Measurements from ENCODE around the gene APBB2. TPM values are rescaled to one million over a fixed set of nuclear protein-coding genes. Genes with fewer than 3 reads are reported as not detected.

APBB2 gene
- total and polyA plus RNA-seq, 2 of the 8 experiments (the other 6 are each of a cell fraction or from before 2014, with no cell fraction given), result 58.7 to 59.4 TPM

DNA sequence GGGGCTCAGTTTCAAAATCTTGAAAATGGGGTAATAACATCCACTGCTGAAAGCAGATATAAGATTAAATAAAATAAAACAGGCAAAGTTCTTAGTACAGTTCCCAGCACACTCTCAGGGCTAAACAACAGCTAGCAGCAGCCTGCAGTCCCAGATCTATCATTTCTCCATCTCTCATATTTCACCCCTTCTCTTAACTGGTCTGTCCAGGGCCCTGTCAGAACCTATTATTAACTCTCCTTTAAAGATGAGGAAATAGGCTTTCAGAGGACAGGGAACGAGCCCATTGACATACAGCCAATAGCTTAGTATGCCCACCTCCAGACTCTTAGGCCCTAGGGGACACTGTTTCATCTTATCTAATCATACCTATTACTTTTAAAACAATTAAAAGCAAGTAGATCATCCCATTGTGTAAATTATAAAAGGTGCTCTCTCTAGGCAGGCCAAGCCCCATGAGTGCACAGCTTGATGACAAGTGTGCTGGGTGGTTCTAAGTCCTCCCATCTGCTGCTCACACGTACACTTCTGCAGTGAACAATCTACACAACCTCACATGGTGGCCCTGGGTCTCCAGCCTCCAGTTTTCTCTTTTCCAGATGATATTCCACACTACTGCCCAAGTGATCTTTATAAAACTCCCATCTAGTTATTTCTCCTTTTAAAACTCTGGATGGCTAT is 119.0 kb downstream of the APBB2 start (continued):
- TF ChIP-seq, protein P1, sequence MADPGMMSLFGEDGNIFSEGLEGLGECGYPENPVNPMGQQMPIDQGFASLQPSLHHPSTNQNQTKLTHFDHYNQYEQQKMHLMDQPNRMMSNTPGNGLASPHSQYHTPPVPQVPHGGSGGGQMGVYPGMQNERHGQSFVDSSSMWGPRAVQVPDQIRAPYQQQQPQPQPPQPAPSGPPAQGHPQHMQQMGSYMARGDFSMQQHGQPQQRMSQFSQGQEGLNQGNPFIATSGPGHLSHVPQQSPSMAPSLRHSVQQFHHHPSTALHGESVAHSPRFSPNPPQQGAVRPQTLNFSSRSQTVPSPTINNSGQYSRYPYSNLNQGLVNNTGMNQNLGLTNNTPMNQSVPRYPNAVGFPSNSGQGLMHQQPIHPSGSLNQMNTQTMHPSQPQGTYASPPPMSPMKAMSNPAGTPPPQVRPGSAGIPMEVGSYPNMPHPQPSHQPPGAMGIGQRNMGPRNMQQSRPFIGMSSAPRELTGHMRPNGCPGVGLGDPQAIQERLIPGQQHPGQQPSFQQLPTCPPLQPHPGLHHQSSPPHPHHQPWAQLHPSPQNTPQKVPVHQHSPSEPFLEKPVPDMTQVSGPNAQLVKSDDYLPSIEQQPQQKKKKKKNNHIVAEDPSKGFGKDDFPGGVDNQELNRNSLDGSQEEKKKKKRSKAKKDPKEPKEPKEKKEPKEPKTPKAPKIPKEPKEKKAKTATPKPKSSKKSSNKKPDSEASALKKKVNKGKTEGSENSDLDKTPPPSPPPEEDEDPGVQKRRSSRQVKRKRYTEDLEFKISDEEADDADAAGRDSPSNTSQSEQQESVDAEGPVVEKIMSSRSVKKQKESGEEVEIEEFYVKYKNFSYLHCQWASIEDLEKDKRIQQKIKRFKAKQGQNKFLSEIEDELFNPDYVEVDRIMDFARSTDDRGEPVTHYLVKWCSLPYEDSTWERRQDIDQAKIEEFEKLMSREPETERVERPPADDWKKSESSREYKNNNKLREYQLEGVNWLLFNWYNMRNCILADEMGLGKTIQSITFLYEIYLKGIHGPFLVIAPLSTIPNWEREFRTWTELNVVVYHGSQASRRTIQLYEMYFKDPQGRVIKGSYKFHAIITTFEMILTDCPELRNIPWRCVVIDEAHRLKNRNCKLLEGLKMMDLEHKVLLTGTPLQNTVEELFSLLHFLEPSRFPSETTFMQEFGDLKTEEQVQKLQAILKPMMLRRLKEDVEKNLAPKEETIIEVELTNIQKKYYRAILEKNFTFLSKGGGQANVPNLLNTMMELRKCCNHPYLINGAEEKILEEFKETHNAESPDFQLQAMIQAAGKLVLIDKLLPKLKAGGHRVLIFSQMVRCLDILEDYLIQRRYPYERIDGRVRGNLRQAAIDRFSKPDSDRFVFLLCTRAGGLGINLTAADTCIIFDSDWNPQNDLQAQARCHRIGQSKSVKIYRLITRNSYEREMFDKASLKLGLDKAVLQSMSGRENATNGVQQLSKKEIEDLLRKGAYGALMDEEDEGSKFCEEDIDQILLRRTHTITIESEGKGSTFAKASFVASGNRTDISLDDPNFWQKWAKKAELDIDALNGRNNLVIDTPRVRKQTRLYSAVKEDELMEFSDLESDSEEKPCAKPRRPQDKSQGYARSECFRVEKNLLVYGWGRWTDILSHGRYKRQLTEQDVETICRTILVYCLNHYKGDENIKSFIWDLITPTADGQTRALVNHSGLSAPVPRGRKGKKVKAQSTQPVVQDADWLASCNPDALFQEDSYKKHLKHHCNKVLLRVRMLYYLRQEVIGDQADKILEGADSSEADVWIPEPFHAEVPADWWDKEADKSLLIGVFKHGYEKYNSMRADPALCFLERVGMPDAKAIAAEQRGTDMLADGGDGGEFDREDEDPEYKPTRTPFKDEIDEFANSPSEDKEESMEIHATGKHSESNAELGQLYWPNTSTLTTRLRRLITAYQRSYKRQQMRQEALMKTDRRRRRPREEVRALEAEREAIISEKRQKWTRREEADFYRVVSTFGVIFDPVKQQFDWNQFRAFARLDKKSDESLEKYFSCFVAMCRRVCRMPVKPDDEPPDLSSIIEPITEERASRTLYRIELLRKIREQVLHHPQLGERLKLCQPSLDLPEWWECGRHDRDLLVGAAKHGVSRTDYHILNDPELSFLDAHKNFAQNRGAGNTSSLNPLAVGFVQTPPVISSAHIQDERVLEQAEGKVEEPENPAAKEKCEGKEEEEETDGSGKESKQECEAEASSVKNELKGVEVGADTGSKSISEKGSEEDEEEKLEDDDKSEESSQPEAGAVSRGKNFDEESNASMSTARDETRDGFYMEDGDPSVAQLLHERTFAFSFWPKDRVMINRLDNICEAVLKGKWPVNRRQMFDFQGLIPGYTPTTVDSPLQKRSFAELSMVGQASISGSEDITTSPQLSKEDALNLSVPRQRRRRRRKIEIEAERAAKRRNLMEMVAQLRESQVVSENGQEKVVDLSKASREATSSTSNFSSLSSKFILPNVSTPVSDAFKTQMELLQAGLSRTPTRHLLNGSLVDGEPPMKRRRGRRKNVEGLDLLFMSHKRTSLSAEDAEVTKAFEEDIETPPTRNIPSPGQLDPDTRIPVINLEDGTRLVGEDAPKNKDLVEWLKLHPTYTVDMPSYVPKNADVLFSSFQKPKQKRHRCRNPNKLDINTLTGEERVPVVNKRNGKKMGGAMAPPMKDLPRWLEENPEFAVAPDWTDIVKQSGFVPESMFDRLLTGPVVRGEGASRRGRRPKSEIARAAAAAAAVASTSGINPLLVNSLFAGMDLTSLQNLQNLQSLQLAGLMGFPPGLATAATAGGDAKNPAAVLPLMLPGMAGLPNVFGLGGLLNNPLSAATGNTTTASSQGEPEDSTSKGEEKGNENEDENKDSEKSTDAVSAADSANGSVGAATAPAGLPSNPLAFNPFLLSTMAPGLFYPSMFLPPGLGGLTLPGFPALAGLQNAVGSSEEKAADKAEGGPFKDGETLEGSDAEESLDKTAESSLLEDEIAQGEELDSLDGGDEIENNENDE (IDR thresholded peaks at IDR 0.05; ENCODE audit: insufficient replicate concordance, low read length), result no peak
- TF ChIP-seq CTBP2 (IDR thresholded peaks at IDR 0.05; ENCODE audit: borderline replicate concordance, insufficient read depth, insufficient read length, low read length) (no peak), PHF8 (conservative IDR thresholded peaks at IDR 0.05; ENCODE audit: low read depth, low read length) (no peak), RAD21 (IDR thresholded peaks at IDR 0.05 in 1 of 2, conservative IDR thresholded peaks at IDR 0.05 in 1 of 2; ENCODE audit: low read depth in 2 of 2, low read length in 2 of 2) (no peak), JUN (IDR thresholded peaks at IDR 0.05; ENCODE audit: low read depth, low read length) (no peak), SP4 (IDR thresholded peaks at IDR 0.05; ENCODE audit: low read length) (no peak), CBX8 (IDR thresholded peaks at IDR 0.05; ENCODE audit: borderline replicate concordance, low read depth, low read length) (no peak), HDAC6 (IDR thresholded peaks at IDR 0.05; ENCODE audit: low read depth, low read length) (no peak), RXRA (IDR thresholded peaks at IDR 0.05; ENCODE audit: insufficient read depth, low read depth, low read length) (no peak), SUZ12 (IDR thresholded peaks at IDR 0.05; ENCODE audit: low read length) (no peak)

Measured in H1 (cell line).